GM23338 (cell line): Measurements from ENCODE around the gene MEGF11. TPM values are rescaled to one million over a fixed set of nuclear protein-coding genes. Genes with fewer than 3 reads are reported as not detected.

Source experiments
- ATAC-seq: fragments of 200-7000 bp; cut with Tn5 transposase; 3 replicates; pipeline ENCODE4 v1.9.1; 2020
- DNase-seq: peaks from one replicate; pipeline ENCODE4 v3.0.0-alpha.2; 2015; ENCODE audit warnings: low spot score
- H2AFZ ChIP-seq: fragments of 200-600 bp; sonication (generic); 2 replicates; pipeline ENCODE4 v1.8.0; 2016; ENCODE audit warnings: antibody characterized with exemption, mild to moderate bottlenecking, moderate library complexity
- H3F3A ChIP-seq: fragments of 200-600 bp; sonication (generic); replicated peaks from 2 replicates; pipeline ENCODE4 v1.8.0; 2017; ENCODE audit warnings: antibody characterized with exemption, mixed run types, low read depth
- H3K27ac ChIP-seq: fragments of 200-600 bp; sonication (generic); 2 replicates; pipeline ENCODE4 v1.6.1; 2016; ENCODE audit warnings: low read depth
- H3K27me3 ChIP-seq: fragments of 200-600 bp; sonication (generic); 2 replicates; pipeline ENCODE4 v1.8.0; 2016; ENCODE audit warnings: mild to moderate bottlenecking, mixed run types, moderate library complexity; ENCODE audit not compliant: insufficient read depth
- H3K36me3 ChIP-seq: fragments of 200-600 bp; sonication (generic); 2 replicates; pipeline ENCODE4 v1.8.0; 2016; ENCODE audit warnings: mild to moderate bottlenecking; ENCODE audit not compliant: insufficient read depth
- H3K4me1 ChIP-seq: fragments of 200-600 bp; sonication (generic); 2 replicates; pipeline ENCODE4 v1.8.0; 2016; ENCODE audit warnings: mild to moderate bottlenecking, moderate library complexity; ENCODE audit not compliant: insufficient read depth
- H3K4me2 ChIP-seq: fragments of 200-600 bp; sonication (generic); 2 replicates; pipeline ENCODE4 v1.7.1; 2017; ENCODE audit warnings: mixed run types
- H3K4me3 ChIP-seq: fragments of 200-600 bp; sonication (generic); 2 replicates; pipeline ENCODE4 v1.6.1; 2016; ENCODE audit warnings: mixed run types
- H3K79me2 ChIP-seq: fragments of 200-600 bp; sonication (generic); replicated peaks from 2 replicates; pipeline ENCODE4 v1.8.0; 2017; ENCODE audit warnings: mild to moderate bottlenecking; ENCODE audit not compliant: insufficient read depth
- H3K9me2 ChIP-seq: fragments of 200-600 bp; sonication (generic); 2 replicates; pipeline ENCODE4 v1.8.0; 2017; ENCODE audit not compliant: insufficient read depth
- H4K20me1 ChIP-seq: fragments of 200-600 bp; sonication (generic); replicated peaks from 2 replicates; pipeline ENCODE4 v1.8.0; 2017; ENCODE audit warnings: mild to moderate bottlenecking; ENCODE audit not compliant: insufficient read depth
- H3K27ac Mint-ChIP-seq: 2 replicates; pipeline ENCODE4 v1.8.0; 2020; ENCODE audit warnings: inconsistent platforms, mild to moderate bottlenecking, moderate library complexity, mixed read lengths
- H3K27me3 Mint-ChIP-seq: 3 replicates; pipeline ENCODE4 v1.8.0; 2022; ENCODE audit warnings: low read depth, mild to moderate bottlenecking, moderate library complexity, mixed read lengths, inconsistent platforms; ENCODE audit not compliant: insufficient read depth, poor library complexity
- H3K36me3 Mint-ChIP-seq: 3 replicates; pipeline ENCODE4 v1.8.0; 2021; ENCODE audit warnings: low read depth, mild to moderate bottlenecking, inconsistent platforms, moderate library complexity, mixed read lengths
- H3K4me1 Mint-ChIP-seq: 3 replicates; pipeline ENCODE4 v1.8.0; 2020; ENCODE audit warnings: mild to moderate bottlenecking, inconsistent platforms, mixed read lengths
- H3K4me3 Mint-ChIP-seq: 3 replicates; pipeline ENCODE4 v1.8.0; 2021; ENCODE audit warnings: moderate library complexity, mild to moderate bottlenecking, inconsistent platforms, mixed read lengths
- H3K9me3 Mint-ChIP-seq: 3 replicates; pipeline ENCODE4 v1.8.0; 2020; ENCODE audit warnings: moderate library complexity, mild to moderate bottlenecking, inconsistent platforms, mixed read lengths
- CREB1 ChIP-seq: fragments of 250-450 bp; sonication (Bioruptor Pico); IDR thresholded peaks from 2 replicates; pipeline ENCODE4 v1.5.0; 2020; ENCODE audit warnings: low read depth, mild to moderate bottlenecking, moderate library complexity
- CTCF ChIP-seq, 2 experiments: fragments of 200-600 bp in 1 of 2; sonication (generic) in 1 of 2; conservative IDR thresholded peaks; 2 replicates each; pipeline versions ENCODE4 v1.5.1 to v1.6.1; 2016 to 2017; ENCODE audit warnings: antibody characterized with exemption in 2 of 2, low read depth in 2 of 2, mild to moderate bottlenecking in 2 of 2, moderate library complexity in 1 of 2
- ETS1 ChIP-seq: IDR thresholded peaks from 2 replicates; pipeline ENCODE4 v1.6.1; 2016; ENCODE audit warnings: antibody characterized with exemption
- EZH2phosphoT487 ChIP-seq: fragments of 200-600 bp; sonication (generic); IDR thresholded peaks from one replicate; pipeline ENCODE4 v1.8.1; 2018; ENCODE audit warnings: antibody characterized with exemption; ENCODE audit not compliant: unreplicated experiment
- JUNB ChIP-seq: IDR thresholded peaks from one replicate; pipeline ENCODE4 v1.6.1; 2016; ENCODE audit warnings: antibody characterized with exemption; ENCODE audit not compliant: unreplicated experiment
- NANOG ChIP-seq: IDR thresholded peaks from 2 replicates; pipeline ENCODE4 v1.6.1; 2016; ENCODE audit warnings: antibody characterized with exemption, borderline replicate concordance
- REST ChIP-seq: IDR thresholded peaks from one replicate; pipeline ENCODE4 v1.6.1; 2018; ENCODE audit warnings: antibody characterized with exemption; ENCODE audit not compliant: unreplicated experiment
- ZNF114 ChIP-seq: fragments of 250-450 bp; sonication (Bioruptor Pico); IDR thresholded peaks from 2 replicates; pipeline ENCODE4 v1.5.0; 2020; ENCODE audit warnings: mild to moderate bottlenecking, moderate library complexity
- ZNF331 ChIP-seq: fragments of 250-450 bp; sonication (Bioruptor Pico); IDR thresholded peaks from 2 replicates; pipeline ENCODE4 v1.5.0; 2020; ENCODE audit warnings: low read depth, mild to moderate bottlenecking, moderate library complexity
- polyA plus RNA-seq: library from polyadenylated mRNA; unstranded; fragments of >200 nt; fragmentation: Nextera tagmentation; extraction: Ambion mirVana; gene quantifications from 2 replicates; pipeline ENCODE4 v1.2.1, GENCODE V29; 2016
- total RNA-seq: library from RNA; depleted of rRNA; stranded (reverse); fragments of >200 nt; shearing (Covaris generic); gene quantifications from 2 replicates; pipeline ENCODE4 v1.2.3, GENCODE V29; 2014

MEGF11 gene
- total and polyA plus RNA-seq, 2 experiments from 2014 or later, result 1.3 to 1.9 TPM

GRCh38 chr15:65916664-65917406 lies 336.7 kb downstream of the MEGF11 start:
- Mint-ChIP-seq H3K27ac (no peak overlapping the region), H3K9me3 (no peaks in the 10 kb centered on the region), H3K36me3 (no peaks in the 10 kb centered on the region), H3K4me3 (no peak overlapping the region), H3K27me3 (no peaks in the 10 kb centered on the region), H3K4me1 (peaks cover 19% of the 10 kb centered on the region; the same call in 2 of the 3 replicates)
- no peaks in the 10 kb centered on the region for H3K79me2 ChIP-seq
- H3K4me1 ChIP-seq, result no peaks in the 10 kb centered on the region
- H3K4me3 ChIP-seq, result no peak overlapping the region
- no peaks in the 10 kb centered on the region for H4K20me1 ChIP-seq
- ATAC-seq, result peak; percentile 98
- DNase-seq, result peak; percentile 88
- no peak overlapping the region for H3K4me2 ChIP-seq
- TF ChIP-seq CREB1 (no peak), CTCF (conservative IDR thresholded peaks at IDR 0.05; ENCODE audit: low read depth in 2 of 2) (peak; percentile 65 to 94), ZNF114 (no peak), REST (no peak), ETS1 (no peak), EZH2phosphoT487 (no peak)
- H3K9me2 ChIP-seq, result no peaks in the 10 kb centered on the region
- no peaks in the 10 kb centered on the region for H3F3A ChIP-seq
- no peaks in the 10 kb centered on the region for H3K27me3 ChIP-seq
- no peak overlapping the region for H2AFZ ChIP-seq
- no peaks in the 10 kb centered on the region for H3K36me3 ChIP-seq
- H3K27ac ChIP-seq, result no peak overlapping the region

GRCh38 chr15:65916041-65916663 lies 337.4 kb downstream of the MEGF11 start:
- Mint-ChIP-seq H3K9me3 (no peaks in the 10 kb centered on the region), H3K4me1 (peaks cover 16% of the 10 kb centered on the region; the same call in 2 of the 3 replicates), H3K36me3 (peaks cover 1% of the 10 kb centered on the region; the same call in 1 of the 3 replicates), H3K27ac (no peak overlapping the region), H3K27me3 (peaks cover 4% of the 10 kb centered on the region), H3K4me3 (no peak overlapping the region)
- Histone ChIP-seq H3K4me2 (no peak overlapping the region), H3K36me3 (no peaks in the 10 kb centered on the region), H3K9me2 (no peaks in the 10 kb centered on the region), H3K27me3 (no peaks in the 10 kb centered on the region), H3K27ac (no peak overlapping the region), H3F3A (no peaks in the 10 kb centered on the region), H3K79me2 (no peaks in the 10 kb centered on the region), H3K4me3 (no peak overlapping the region), H3K4me1 (no peaks in the 10 kb centered on the region), H2AFZ (no peak overlapping the region), H4K20me1 (0 out of 2 replicates have a peak, but pooled peaks cover 2% of the 10 kb centered on the region)
- DNase-seq (no peak), ATAC-seq (no peak)
- TF ChIP-seq NANOG (no peak), ZNF114 (no peak), JUNB (no peak), ZNF331 (CRISPR knock-in tag) (no peak), CTCF (conservative IDR thresholded peaks at IDR 0.05; ENCODE audit: low read depth in 2 of 2) (no peak), EZH2phosphoT487 (no peak), REST (no peak)
